NCI-H345 (cell line): ENCODE results near the gene FAM53A.

ENCODE experiments used
- DNase-seq: peaks from one replicate; lab custom pipeline; 2025; lab: John Stamatoyannopoulos, UW

Gene FAM53A

GRCh38 chr4:1592068-1592708, 91.9 kb downstream of the FAM53A start:
- DNase-seq: no peak

- DNase-seq: no peak
Measured at GRCh38 chr4:1591107-1591506, 93.0 kb downstream of the FAM53A start.

GRCh38 chr4:1590244-1590643, 93.9 kb downstream of the FAM53A start:
- DNase-seq: no peak
